ENCODE results near the gene NCKAP5. TPM values are rescaled to one million over a fixed set of nuclear protein-coding genes. Genes with fewer than 3 reads are reported as not detected.

Gene NCKAP5
- total and polyA plus RNA-seq, 2 of the 13 experiments (the other 11 are each of a cell fraction or from before 2014, with no cell fraction given): 0.01 TPM; not detected in 1

DNA sequence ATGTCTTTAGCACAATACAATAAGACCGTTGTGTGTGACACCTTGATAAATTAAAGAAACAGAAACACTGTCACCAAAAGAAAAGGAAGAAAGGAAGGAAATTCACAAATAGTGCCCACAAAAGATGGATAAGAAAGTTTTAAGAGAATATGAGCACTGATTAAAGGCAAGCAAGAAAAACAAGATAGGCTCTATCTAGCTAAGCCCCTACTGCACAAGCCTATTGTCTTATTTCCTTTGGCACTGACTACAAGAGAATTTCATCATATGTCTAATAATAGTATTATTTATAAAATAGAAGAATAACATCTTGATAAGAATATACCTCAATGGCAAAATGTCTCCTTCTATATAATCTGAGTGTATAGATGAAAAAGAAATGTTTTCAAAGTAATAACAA, 335.7 kb downstream of the NCKAP5 start:
- FAIRE-seq (no peak), ATAC-seq (no peak), DNase-seq (ENCODE audit: low spot score) (no peak)
- TF ChIP-seq, protein P1, sequence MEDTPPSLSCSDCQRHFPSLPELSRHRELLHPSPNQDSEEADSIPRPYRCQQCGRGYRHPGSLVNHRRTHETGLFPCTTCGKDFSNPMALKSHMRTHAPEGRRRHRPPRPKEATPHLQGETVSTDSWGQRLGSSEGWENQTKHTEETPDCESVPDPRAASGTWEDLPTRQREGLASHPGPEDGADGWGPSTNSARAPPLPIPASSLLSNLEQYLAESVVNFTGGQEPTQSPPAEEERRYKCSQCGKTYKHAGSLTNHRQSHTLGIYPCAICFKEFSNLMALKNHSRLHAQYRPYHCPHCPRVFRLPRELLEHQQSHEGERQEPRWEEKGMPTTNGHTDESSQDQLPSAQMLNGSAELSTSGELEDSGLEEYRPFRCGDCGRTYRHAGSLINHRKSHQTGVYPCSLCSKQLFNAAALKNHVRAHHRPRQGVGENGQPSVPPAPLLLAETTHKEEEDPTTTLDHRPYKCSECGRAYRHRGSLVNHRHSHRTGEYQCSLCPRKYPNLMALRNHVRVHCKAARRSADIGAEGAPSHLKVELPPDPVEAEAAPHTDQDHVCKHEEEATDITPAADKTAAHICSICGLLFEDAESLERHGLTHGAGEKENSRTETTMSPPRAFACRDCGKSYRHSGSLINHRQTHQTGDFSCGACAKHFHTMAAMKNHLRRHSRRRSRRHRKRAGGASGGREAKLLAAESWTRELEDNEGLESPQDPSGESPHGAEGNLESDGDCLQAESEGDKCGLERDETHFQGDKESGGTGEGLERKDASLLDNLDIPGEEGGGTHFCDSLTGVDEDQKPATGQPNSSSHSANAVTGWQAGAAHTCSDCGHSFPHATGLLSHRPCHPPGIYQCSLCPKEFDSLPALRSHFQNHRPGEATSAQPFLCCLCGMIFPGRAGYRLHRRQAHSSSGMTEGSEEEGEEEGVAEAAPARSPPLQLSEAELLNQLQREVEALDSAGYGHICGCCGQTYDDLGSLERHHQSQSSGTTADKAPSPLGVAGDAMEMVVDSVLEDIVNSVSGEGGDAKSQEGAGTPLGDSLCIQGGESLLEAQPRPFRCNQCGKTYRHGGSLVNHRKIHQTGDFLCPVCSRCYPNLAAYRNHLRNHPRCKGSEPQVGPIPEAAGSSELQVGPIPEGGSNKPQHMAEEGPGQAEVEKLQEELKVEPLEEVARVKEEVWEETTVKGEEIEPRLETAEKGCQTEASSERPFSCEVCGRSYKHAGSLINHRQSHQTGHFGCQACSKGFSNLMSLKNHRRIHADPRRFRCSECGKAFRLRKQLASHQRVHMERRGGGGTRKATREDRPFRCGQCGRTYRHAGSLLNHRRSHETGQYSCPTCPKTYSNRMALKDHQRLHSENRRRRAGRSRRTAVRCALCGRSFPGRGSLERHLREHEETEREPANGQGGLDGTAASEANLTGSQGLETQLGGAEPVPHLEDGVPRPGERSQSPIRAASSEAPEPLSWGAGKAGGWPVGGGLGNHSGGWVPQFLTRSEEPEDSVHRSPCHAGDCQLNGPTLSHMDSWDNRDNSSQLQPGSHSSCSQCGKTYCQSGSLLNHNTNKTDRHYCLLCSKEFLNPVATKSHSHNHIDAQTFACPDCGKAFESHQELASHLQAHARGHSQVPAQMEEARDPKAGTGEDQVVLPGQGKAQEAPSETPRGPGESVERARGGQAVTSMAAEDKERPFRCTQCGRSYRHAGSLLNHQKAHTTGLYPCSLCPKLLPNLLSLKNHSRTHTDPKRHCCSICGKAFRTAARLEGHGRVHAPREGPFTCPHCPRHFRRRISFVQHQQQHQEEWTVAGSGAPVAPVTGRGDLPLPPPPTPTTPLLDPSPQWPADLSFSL (CRISPR knock-in tag; IDR thresholded peaks at IDR 0.05): no peak
- no peak for TF ChIP-seq NFE2 (CRISPR knock-in tag; IDR thresholded peaks at IDR 0.05)
- H3K36me3 ChIP-seq (replicated peaks in 1 of 2; ENCODE audit: control insufficient read depth in 1 of 2, insufficient read depth in 2 of 2, low read length in 2 of 2): no peaks in the 10 kb centered on the region
- in situ Hi-C loops (cut with HindIII; ENCODE audit: extremely low pct_ligation_motif_present, low pct_unique_long_range_greater_than_20kb) (no loop called here), intact Hi-C loops (cut with micrococcal nuclease; ENCODE audit: unreplicated experiment) (no loop called here)
- no peak overlapping the region for H2AFZ ChIP-seq (ENCODE audit: low read length)
- H3K27ac ChIP-seq (ENCODE audit: extremely low read length, insufficient read depth, low read length): no peak overlapping the region
- H3K9me3 ChIP-seq (ENCODE audit: low read length): peaks cover 10% of the 10 kb centered on the region; the same call in 1 of the 2 replicates
- ChIA-PET CTCF (ENCODE audit: low intra/inter-chr PET ratio, low total read pairs) (no interaction called here), POLR2A (no interaction called here)
- no peaks in the 10 kb centered on the region for H4K20me1 ChIP-seq (ENCODE audit: insufficient read depth, low read length)
- H3K9ac ChIP-seq (ENCODE audit: insufficient read depth, low read depth, low read length): no peak overlapping the region
- no TSS peak for BruUV-seq (replicated peaks)
- H3K27me3 ChIP-seq (ENCODE audit: control insufficient read depth in 1 of 2, insufficient read depth in 2 of 2, low read length in 2 of 2): no peaks in the 10 kb centered on the region
- no peaks in the 10 kb centered on the region for H3K79me2 ChIP-seq (ENCODE audit: insufficient read depth, low read length)
- no peak overlapping the region for H3K4me2 ChIP-seq (ENCODE audit: low read depth, low read length)
- no peak overlapping the region for H3K4me3 ChIP-seq (replicated peaks in 1 of 3; ENCODE audit: insufficient read depth in 1 of 3, low read depth in 2 of 3, low read length in 3 of 3)
- 0% methylated on average over 1 of the region's 1 CpG for WGBS (ENCODE audit: low lambda C conversion rate)
- H3K4me1 ChIP-seq (ENCODE audit: insufficient read depth, low read length): no peaks in the 10 kb centered on the region

Measured in HepG2 (cell line).